ENCODE data around the gene ATP1A4. TPM values are rescaled to one million over a fixed set of nuclear protein-coding genes. Genes with fewer than 3 reads are reported as not detected.

ATP1A4 gene
- total RNA-seq, 1 experiment from 2014 or later = not detected

GRCh38 chr1:160158031-160158430, 6.6 kb downstream of the ATP1A4 start:
- no TSS peak for BruUV-seq (replicated peaks)
- no peak for DNase-seq (ENCODE audit: low spot score)
- no peaks in the 10 kb centered on the region for H3K9me3 ChIP-seq (ENCODE audit: low read depth, low read length, poor library complexity, severe bottlenecking)
- intact Hi-C loops (cut with micrococcal nuclease; ENCODE audit: unreplicated experiment) = no loop called here
- no peak overlapping the region for H3K4me3 ChIP-seq (ENCODE audit: low read depth, low read length, poor library complexity, severe bottlenecking)
- ChIA-PET CTCF (no interaction called here), POLR2A (ENCODE audit: low non-redundant PET) (no interaction called here)
- H3K27me3 ChIP-seq (replicated peaks; ENCODE audit: insufficient read depth, low read depth, low read length, poor library complexity) = no peaks in the 10 kb centered on the region
- no peaks in the 10 kb centered on the region for H3K36me3 ChIP-seq (ENCODE audit: insufficient read depth, low read length, poor library complexity, severe bottlenecking)
- TF ChIP-seq EZH2 (IDR thresholded peaks at IDR 0.05; ENCODE audit: borderline replicate concordance, low read depth, low read length, poor library complexity, severe bottlenecking) (no peak), CTCF (conservative IDR thresholded peaks at IDR 0.05; ENCODE audit: low read depth, low read length) (no peak)
- no peak overlapping the region for H3K27ac ChIP-seq (ENCODE audit: low read depth, low read length, poor library complexity, severe bottlenecking)
- no peaks in the 10 kb centered on the region for H3K4me1 ChIP-seq (ENCODE audit: insufficient read depth, low read length, poor library complexity, severe bottlenecking)

- TF ChIP-seq EZH2 (IDR thresholded peaks at IDR 0.05; ENCODE audit: borderline replicate concordance, low read depth, low read length, poor library complexity, severe bottlenecking) = no peak
- no peak for TF ChIP-seq CTCF (conservative IDR thresholded peaks at IDR 0.05; ENCODE audit: low read depth, low read length)
- CTCF ChIA-PET = no interaction called here
- Histone ChIP-seq H3K27me3 (replicated peaks; ENCODE audit: insufficient read depth, low read depth, low read length, poor library complexity) (no peaks in the 10 kb centered on the region), H3K27ac (ENCODE audit: low read depth, low read length, poor library complexity, severe bottlenecking) (no peak overlapping the region), H3K4me1 (ENCODE audit: insufficient read depth, low read length, poor library complexity, severe bottlenecking) (no peaks in the 10 kb centered on the region), H3K36me3 (ENCODE audit: insufficient read depth, low read length, poor library complexity, severe bottlenecking) (no peaks in the 10 kb centered on the region), H3K4me3 (ENCODE audit: low read depth, low read length, poor library complexity, severe bottlenecking) (no peak overlapping the region), H3K9me3 (ENCODE audit: low read depth, low read length, poor library complexity, severe bottlenecking) (no peaks in the 10 kb centered on the region)
- intact Hi-C loops (cut with micrococcal nuclease; ENCODE audit: unreplicated experiment) = no loop called here
- no TSS peak for BruUV-seq (replicated peaks)
- POLR2A ChIA-PET (ENCODE audit: low non-redundant PET) = no interaction called here
- no peak for DNase-seq (ENCODE audit: low spot score)
These were observed 7.1 kb downstream of the ATP1A4 start for GRCh38 chr1:160158534-160158933.

GRCh38 chr1:160159846-160160245, 8.4 kb downstream of the ATP1A4 start:
- TF ChIP-seq CTCF (conservative IDR thresholded peaks at IDR 0.05; ENCODE audit: low read depth, low read length) (no peak), EZH2 (IDR thresholded peaks at IDR 0.05; ENCODE audit: borderline replicate concordance, low read depth, low read length, poor library complexity, severe bottlenecking) (no peak)
- no peaks in the 10 kb centered on the region for H3K4me1 ChIP-seq (ENCODE audit: insufficient read depth, low read length, poor library complexity, severe bottlenecking)
- H3K36me3 ChIP-seq (ENCODE audit: insufficient read depth, low read length, poor library complexity, severe bottlenecking) = no peaks in the 10 kb centered on the region
- no peaks in the 10 kb centered on the region for H3K27me3 ChIP-seq (replicated peaks; ENCODE audit: insufficient read depth, low read depth, low read length, poor library complexity)
- ChIA-PET CTCF (no interaction called here), POLR2A (ENCODE audit: low non-redundant PET) (no interaction called here)
- no peaks in the 10 kb centered on the region for H3K9me3 ChIP-seq (ENCODE audit: low read depth, low read length, poor library complexity, severe bottlenecking)
- no peak for DNase-seq (ENCODE audit: low spot score)
- no peak overlapping the region for H3K4me3 ChIP-seq (ENCODE audit: low read depth, low read length, poor library complexity, severe bottlenecking)
- H3K27ac ChIP-seq (ENCODE audit: low read depth, low read length, poor library complexity, severe bottlenecking) = no peak overlapping the region
- no TSS peak for BruUV-seq (replicated peaks)
- intact Hi-C loops (cut with micrococcal nuclease; ENCODE audit: unreplicated experiment) = no loop called here

Data from A673 (cell line).